AG04450 (cell line): Measurements from ENCODE around the gene PIP5KL1. TPM values are rescaled to one million over a fixed set of nuclear protein-coding genes. Genes with fewer than 3 reads are reported as not detected.

Experiments used
- CTCF ChIA-PET: fragments of 300-600, 350-600 bp; formaldehyde crosslinking; extraction: SDS; loops from one replicate; lab custom pipeline; 2022; ENCODE audit warnings: antibody characterized with exemption, inconsistent platforms; lab: Charles Lee
- POLR2A ChIA-PET: fragments of 350-600 bp; formaldehyde crosslinking; extraction: SDS; loops from one replicate; lab custom pipeline; 2021; ENCODE audit warnings: antibody characterized with exemption, inconsistent platforms; lab: Yijun Ruan, JAX
- DNase-seq: peaks from one replicate; pipeline ENCODE4 v3.0.0-alpha.2; 2011; ENCODE audit warnings: low read depth, low spot score
- H3K27ac ChIP-seq: one replicate; pipeline ENCODE4 v1.5.1; 2012; ENCODE audit warnings: low read depth, low read length, control low read depth
- H3K27me3 ChIP-seq: one replicate; pipeline ENCODE4 v1.6.0; 2012; ENCODE audit warnings: low read length; ENCODE audit not compliant: control insufficient read depth, insufficient read depth
- H3K4me3 ChIP-seq: 2 replicates; pipeline ENCODE4 v1.5.1; 2011; ENCODE audit warnings: mild to moderate bottlenecking, low read depth, low read length, control low read depth
- H3K9me3 ChIP-seq: 2 replicates; pipeline ENCODE4 v1.5.1; 2012; ENCODE audit warnings: low read length; ENCODE audit not compliant: control insufficient read depth, insufficient read depth
- polyA plus RNA-seq: library from polyadenylated mRNA; depleted of rRNA; stranded (reverse); fragments of >200 nt; gene quantifications from 2 replicates; pipeline ENCODE4 v1.2.3, GENCODE V29; 2011
- TF ChIP-seq, protein P1 (sequence below): IDR thresholded peaks from 2 replicates; pipeline ENCODE4 v1.5.1; 2011; ENCODE audit warnings: low read depth, low read length, control low read depth, inconsistent platforms

Gene PIP5KL1
- polyA plus RNA-seq, 1 experiment = 1.2 TPM

DNA sequence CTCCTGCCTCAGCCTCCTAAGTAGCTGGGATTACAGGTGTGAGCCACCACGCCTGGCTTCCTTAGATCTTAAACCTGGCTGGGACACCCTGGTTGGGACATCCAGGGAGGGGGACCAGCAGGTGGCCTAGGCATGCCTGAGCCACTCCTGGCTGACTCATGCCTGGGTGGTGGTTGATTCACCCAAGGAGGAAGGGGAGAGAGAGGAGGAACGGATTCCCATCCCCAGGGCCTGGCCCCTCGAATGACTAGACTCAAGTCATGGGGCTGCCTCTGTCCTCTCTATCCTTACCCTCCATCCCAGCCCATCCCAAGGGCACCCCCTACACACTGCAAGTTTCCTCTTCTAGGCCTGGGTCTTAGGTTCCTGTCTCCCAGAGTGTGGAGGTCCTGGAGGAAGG is 37.5 kb upstream of the PIP5KL1 start:
- Histone ChIP-seq H3K9me3 (no peaks in the 10 kb centered on the region; the same call in 1 of the 2 replicates), H3K27ac (peak overlapping the region; percentile 90), H3K4me3 (no peak overlapping the region), H3K27me3 (no peaks in the 10 kb centered on the region)
- no peak for DNase-seq
- POLR2A ChIA-PET = no interaction called here
- TF ChIP-seq, protein P1, sequence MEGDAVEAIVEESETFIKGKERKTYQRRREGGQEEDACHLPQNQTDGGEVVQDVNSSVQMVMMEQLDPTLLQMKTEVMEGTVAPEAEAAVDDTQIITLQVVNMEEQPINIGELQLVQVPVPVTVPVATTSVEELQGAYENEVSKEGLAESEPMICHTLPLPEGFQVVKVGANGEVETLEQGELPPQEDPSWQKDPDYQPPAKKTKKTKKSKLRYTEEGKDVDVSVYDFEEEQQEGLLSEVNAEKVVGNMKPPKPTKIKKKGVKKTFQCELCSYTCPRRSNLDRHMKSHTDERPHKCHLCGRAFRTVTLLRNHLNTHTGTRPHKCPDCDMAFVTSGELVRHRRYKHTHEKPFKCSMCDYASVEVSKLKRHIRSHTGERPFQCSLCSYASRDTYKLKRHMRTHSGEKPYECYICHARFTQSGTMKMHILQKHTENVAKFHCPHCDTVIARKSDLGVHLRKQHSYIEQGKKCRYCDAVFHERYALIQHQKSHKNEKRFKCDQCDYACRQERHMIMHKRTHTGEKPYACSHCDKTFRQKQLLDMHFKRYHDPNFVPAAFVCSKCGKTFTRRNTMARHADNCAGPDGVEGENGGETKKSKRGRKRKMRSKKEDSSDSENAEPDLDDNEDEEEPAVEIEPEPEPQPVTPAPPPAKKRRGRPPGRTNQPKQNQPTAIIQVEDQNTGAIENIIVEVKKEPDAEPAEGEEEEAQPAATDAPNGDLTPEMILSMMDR = no peak
- CTCF ChIA-PET = interaction anchor here (1.5 kb wide), 1 partner anchor 24 kb away, joined by 4 read pairs; no protein-coding TSS in a partner anchor

DNA sequence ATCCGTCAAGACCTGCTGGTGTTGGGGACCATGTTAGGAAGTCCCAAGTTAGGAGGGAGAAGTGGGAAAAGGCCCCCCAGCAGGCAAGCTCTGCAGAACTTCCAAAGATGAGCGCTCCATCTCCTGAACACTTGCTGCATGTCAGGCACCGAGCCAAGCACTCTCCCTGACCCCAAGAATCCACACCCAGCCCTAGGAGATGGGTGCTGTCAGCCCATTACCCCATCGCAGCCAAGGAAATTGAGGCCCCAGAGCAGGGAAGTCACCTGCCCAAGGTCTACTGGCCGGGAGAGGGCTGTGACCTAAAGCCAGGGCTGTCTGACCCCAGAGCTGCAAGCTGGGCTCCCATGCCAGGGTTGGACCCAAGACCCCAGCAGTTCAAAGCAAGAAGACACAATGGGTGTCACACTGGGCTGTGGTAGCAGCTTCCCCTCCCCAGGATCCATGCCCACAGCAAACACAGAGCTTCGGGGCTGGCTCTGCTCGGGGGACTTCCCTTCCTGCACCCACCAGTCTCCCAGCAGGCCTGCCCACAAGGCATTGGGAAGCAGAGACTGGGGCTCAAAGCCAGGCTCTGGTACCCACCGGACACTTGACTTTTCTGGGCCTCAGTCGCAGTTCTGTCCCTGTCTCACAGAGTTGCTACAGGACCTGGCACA is 36.7 kb upstream of the PIP5KL1 start:
- POLR2A ChIA-PET = interaction anchor here (2.5 kb wide), 1 partner anchor 12 kb away, joined by 8 read pairs; the partner anchor contains the start of gene EEIG1
- Histone ChIP-seq H3K4me3 (no peak overlapping the region), H3K27ac (peak overlapping the region; percentile 100), H3K9me3 (no peaks in the 10 kb centered on the region; the same call in 1 of the 2 replicates), H3K27me3 (no peaks in the 10 kb centered on the region)
- TF ChIP-seq, protein P1 = no peak
- DNase-seq = no peak
- CTCF ChIA-PET = interaction anchor here (1.0 kb wide), 1 partner anchor 25 kb away, joined by 3 read pairs; no protein-coding TSS in a partner anchor

DNA sequence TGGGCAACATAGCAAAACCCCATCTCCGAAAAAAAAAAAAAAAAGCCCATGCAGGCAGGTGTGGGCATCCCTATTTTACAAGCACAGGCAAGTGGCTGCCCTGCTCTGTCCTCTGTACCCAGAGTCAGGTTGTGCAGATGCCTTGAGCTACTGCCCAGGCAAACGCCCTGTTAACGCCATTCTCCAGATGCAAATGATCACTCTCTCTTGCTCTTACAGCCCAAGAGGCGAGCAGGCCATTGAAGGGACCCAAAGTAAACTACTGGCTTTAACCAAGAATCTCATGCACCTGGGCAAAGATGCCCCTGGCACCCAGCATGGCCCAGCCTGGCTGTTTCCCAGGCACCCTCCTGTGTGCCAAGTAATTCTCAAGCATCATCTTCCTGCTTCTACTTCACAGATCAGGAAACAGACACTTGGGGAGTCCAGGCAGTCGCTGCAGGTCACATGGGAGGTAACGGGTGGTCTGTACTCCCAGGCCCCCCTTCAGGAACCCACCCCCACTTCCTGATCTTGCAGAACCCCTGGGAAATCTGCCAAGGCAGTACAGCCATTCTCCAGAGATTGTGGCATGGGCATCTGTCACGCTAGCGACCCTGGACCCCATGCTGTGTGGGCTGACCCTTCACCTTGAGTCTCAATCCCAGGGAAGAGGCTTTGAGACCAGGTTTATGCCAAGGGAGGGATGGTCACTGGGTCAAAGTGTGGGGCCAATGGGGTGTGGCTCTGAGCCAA is 36.0 kb upstream of the PIP5KL1 start:
- no peaks in the 10 kb centered on the region for H3K9me3 ChIP-seq
- H3K4me3 ChIP-seq = no peak overlapping the region
- TF ChIP-seq, protein P1 = no peak
- ChIA-PET POLR2A (interaction anchor here (0.6 to 2.5 kb wide), 3 partner anchors 13 to 92 kb away, joined by 3 to 8 read pairs (median 3); partner anchors contain the start of gene EEIG1), CTCF (interaction anchor here (0.6 to 1.2 kb wide), 3 partner anchors 24 to 852 kb away, joined by 3 to 6 read pairs (median 4); no protein-coding TSS in a partner anchor)
- no peaks in the 10 kb centered on the region for H3K27me3 ChIP-seq
- DNase-seq = no peak
- H3K27ac ChIP-seq = peak overlapping the region; percentile 100

DNA sequence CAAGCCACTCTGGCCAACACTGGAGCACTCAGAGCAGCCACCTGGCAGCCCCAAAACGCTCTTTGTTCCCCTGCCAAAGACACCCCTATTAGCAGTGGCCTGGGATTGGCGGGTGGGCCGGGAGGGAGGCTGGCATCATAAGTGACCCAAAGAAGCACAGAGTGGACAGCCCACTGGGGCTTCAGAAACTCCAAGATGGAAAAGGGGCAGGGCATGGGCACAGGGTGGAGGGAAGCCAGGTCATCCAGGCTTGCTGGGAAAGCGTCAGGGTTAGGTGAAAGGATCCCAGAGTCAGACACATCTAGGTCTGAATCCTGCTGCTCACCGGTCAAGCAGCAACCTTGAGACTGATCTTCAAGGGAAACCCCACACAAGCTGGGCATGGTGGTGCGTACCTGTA is 35.4 kb upstream of the PIP5KL1 start:
- Histone ChIP-seq H3K9me3 (no peaks in the 10 kb centered on the region), H3K27me3 (no peaks in the 10 kb centered on the region), H3K27ac (peak overlapping the region; percentile 100), H3K4me3 (no peak overlapping the region)
- CTCF ChIA-PET = interaction anchor here (0.6 to 1.2 kb wide), 2 partner anchors 24 to 853 kb away, joined by 4 to 6 read pairs; no protein-coding TSS in a partner anchor
- DNase-seq = no peak
- TF ChIP-seq, protein P1 = no peak
- POLR2A ChIA-PET = interaction anchor here (0.6 to 2.5 kb wide), 3 partner anchors 14 to 93 kb away, joined by 3 to 8 read pairs (median 3); partner anchors contain the start of gene EEIG1
